HFFc6 (cell line): ENCODE results near the gene PPP3R1. TPM values are rescaled to one million over a fixed set of nuclear protein-coding genes. Genes with fewer than 3 reads are reported as not detected.

ENCODE experiments used
- DNase-seq: peaks from one replicate; pipeline ENCODE4 v3.0.0-alpha.2; 2018
- H3K27ac Mint-ChIP-seq: 2 replicates; pipeline ENCODE4 v1.8.0; 2020; ENCODE audit warnings: mild to moderate bottlenecking, mixed read lengths
- H3K27me3 Mint-ChIP-seq: 2 replicates; pipeline ENCODE4 v1.8.0; 2021; ENCODE audit warnings: mild to moderate bottlenecking, moderate library complexity, mixed read lengths; ENCODE audit not compliant: insufficient read depth
- H3K36me3 Mint-ChIP-seq: 2 replicates; pipeline ENCODE4 v1.8.0; 2021; ENCODE audit warnings: low read depth, mixed read lengths
- H3K4me1 Mint-ChIP-seq: 2 replicates; pipeline ENCODE4 v1.8.0; 2020; ENCODE audit warnings: low read depth, mixed read lengths
- H3K4me3 Mint-ChIP-seq: 2 replicates; pipeline ENCODE4 v1.8.0; 2020; ENCODE audit warnings: mild to moderate bottlenecking, moderate library complexity, mixed read lengths
- H3K9me3 Mint-ChIP-seq: 2 replicates; pipeline ENCODE4 v1.8.0; 2020; ENCODE audit warnings: mild to moderate bottlenecking, mixed read lengths
- total RNA-seq, 6 experiments: library from RNA; stranded (reverse); fragmentation: NEBNext Ultra II Directional; extraction: Animal tissue kit (Norgen Biotek cat#: 25700); gene quantifications; 2 replicates in 1 of 6; 3 replicates in 5 of 6; pipeline ENCODE4 v1.2.3, GENCODE V29; 2021
- TF ChIP-seq, protein P1 (sequence below): fragments of 200-600 bp; sonication (generic); IDR thresholded peaks from 2 replicates; pipeline ENCODE4 v1.5.0; 2021; ENCODE audit warnings: antibody characterized with exemption, mild to moderate bottlenecking

The PPP3R1 gene
- total RNA-seq, 6 experiments from 2014 or later: 60.0 to 67.0 (median 63.0) TPM

DNA sequence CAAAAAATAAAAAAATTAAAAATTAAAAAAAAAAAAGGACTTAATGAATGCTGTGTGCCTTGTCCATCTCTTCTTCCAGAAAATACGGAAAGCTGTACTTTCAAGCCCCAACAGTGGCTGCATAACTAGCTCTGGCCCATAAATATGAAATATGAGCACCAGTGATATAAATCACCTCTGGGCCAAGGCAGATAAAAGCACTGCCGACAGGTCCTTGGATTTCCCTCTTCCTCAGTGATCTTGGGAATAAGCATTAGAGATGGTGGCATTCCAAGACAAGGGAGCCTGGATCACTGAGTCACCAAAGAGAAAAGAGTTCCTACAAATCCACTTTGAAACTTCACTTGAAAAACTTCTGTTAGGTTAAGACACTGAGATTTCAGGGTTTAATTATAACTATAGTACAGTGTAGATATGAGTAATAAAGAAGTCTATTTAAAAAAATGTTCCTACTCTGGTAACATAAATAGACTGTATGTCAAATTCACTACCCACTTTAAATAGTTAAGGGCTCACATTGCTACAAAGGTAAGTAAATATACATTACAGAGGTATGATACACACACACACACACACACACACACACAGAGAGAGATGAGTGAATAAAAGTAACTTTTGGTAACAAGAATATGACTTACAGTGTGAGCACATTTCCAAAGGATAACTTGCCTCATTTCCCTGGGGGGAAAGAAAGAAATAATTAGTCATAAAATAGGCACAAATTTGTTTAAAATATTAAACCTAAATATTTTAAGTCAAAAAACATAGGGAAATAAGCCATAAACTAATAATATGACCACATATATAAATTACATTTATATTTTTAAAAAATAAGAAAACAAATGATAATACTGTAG lies 35.6 kb downstream of the PPP3R1 start:
- TF ChIP-seq, protein P1, sequence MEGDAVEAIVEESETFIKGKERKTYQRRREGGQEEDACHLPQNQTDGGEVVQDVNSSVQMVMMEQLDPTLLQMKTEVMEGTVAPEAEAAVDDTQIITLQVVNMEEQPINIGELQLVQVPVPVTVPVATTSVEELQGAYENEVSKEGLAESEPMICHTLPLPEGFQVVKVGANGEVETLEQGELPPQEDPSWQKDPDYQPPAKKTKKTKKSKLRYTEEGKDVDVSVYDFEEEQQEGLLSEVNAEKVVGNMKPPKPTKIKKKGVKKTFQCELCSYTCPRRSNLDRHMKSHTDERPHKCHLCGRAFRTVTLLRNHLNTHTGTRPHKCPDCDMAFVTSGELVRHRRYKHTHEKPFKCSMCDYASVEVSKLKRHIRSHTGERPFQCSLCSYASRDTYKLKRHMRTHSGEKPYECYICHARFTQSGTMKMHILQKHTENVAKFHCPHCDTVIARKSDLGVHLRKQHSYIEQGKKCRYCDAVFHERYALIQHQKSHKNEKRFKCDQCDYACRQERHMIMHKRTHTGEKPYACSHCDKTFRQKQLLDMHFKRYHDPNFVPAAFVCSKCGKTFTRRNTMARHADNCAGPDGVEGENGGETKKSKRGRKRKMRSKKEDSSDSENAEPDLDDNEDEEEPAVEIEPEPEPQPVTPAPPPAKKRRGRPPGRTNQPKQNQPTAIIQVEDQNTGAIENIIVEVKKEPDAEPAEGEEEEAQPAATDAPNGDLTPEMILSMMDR: no peak
- Mint-ChIP-seq H3K27me3 (peaks cover 1% of the 10 kb centered on the region; the same call in 1 of the 2 replicates), H3K4me1 (peaks cover 47% of the 10 kb centered on the region), H3K27ac (peak overlapping the region; percentile 15), H3K36me3 (peaks cover 25% of the 10 kb centered on the region; the same call in 1 of the 2 replicates), H3K4me3 (no peak overlapping the region), H3K9me3 (no peaks in the 10 kb centered on the region)
- no peak for DNase-seq

GRCh38 chr2:68214381-68214780 lies 38.0 kb downstream of the PPP3R1 start:
- no peaks in the 10 kb centered on the region for H3K27me3 Mint-ChIP-seq
- no peaks in the 10 kb centered on the region for H3K9me3 Mint-ChIP-seq
- H3K4me3 Mint-ChIP-seq: no peak overlapping the region
- peaks cover 36% of the 10 kb centered on the region for H3K4me1 Mint-ChIP-seq
- H3K36me3 Mint-ChIP-seq: peaks cover 18% of the 10 kb centered on the region; the same call in 1 of the 2 replicates
- TF ChIP-seq, protein P1: no peak
- DNase-seq: no peak
- H3K27ac Mint-ChIP-seq: no peak overlapping the region

DNA sequence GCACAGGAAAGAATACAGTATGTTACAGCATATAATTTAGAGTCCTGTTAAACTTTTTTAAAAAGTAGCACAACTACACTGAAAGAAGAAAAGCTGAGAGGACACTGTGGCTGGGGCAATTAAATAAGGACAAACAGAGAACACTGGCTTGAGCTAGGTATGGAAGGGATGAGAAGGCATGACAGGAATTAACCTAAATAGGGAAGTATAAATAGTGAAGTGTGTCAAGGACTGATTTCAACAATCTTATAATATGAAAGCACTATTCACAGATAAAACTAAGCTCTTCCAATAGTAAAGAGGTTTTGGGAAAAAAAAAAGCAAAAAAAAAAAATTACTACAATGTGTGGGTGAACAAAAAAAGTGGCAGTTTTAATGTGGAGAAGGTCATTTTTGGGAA lies 45.5 kb downstream of the PPP3R1 start:
- H3K4me3 Mint-ChIP-seq: no peak overlapping the region
- TF ChIP-seq, protein P1: no peak
- DNase-seq: no peak
- H3K4me1 Mint-ChIP-seq: peaks cover 20% of the 10 kb centered on the region
- H3K27ac Mint-ChIP-seq: peak overlapping the region; percentile 0; the same call in 1 of the 2 replicates
- peaks cover 8% of the 10 kb centered on the region; the same call in 1 of the 2 replicates for H3K36me3 Mint-ChIP-seq
- H3K9me3 Mint-ChIP-seq: no peaks in the 10 kb centered on the region
- peaks cover 1% of the 10 kb centered on the region; the same call in 1 of the 2 replicates for H3K27me3 Mint-ChIP-seq

DNA sequence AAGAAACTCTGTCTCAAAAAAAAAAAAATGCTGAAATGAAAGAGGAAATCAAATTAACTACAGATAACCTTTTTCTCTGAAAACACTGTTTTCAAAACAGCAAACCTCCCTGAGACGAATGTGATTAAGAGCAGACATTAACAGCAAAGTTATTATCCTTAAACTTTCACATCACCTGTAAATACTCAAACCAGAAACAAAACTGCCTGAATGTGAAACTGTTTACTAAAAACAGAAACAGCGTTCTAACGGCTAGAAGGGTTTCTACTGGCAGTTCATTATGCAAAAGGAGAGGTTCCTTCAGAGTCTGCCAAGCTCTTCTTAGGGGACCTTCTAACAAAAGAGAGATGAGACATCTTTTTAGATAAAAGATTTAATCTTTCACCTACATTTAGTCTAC lies 48.7 kb downstream of the PPP3R1 start:
- no peak overlapping the region for H3K4me3 Mint-ChIP-seq

GRCh38 chr2:68200157-68200787 lies 52.1 kb downstream of the PPP3R1 start:
- Mint-ChIP-seq H3K27me3 (no peaks in the 10 kb centered on the region), H3K36me3 (no peaks in the 10 kb centered on the region), H3K4me3 (no peak overlapping the region), H3K4me1 (peaks cover 25% of the 10 kb centered on the region), H3K9me3 (no peaks in the 10 kb centered on the region), H3K27ac (peak overlapping the region; percentile 15; the same call in 1 of the 2 replicates)
- TF ChIP-seq, protein P1: no peak
- DNase-seq: no peak

More for the DNA sequence above, 48.7 kb downstream of the PPP3R1 start:
- Mint-ChIP-seq H3K36me3 (no peaks in the 10 kb centered on the region), H3K9me3 (no peaks in the 10 kb centered on the region), H3K27ac (peak overlapping the region; percentile 16; the same call in 1 of the 2 replicates), H3K4me1 (peaks cover 25% of the 10 kb centered on the region), H3K27me3 (peaks cover 1% of the 10 kb centered on the region; the same call in 1 of the 2 replicates)
- DNase-seq: no peak
- TF ChIP-seq, protein P1: no peak
